CD4-positive, CD25-positive, alpha-beta regulatory T cell (primary cell): ENCODE data around the gene OR4D1. TPM values are rescaled to one million over a fixed set of nuclear protein-coding genes. Genes with fewer than 3 reads are reported as not detected.
"Not testable (repeated sequence)": the region's sequence is repeated elsewhere in the genome, so short reads cannot be mapped to it uniquely, and the experiment has no call there.

Experiments
- ATAC-seq, 2 donors: fragments of 150-1000 bp; cut with Tn5 transposase; one replicate each; pipeline ENCODE4 v1.10.0; 2021; ENCODE audit warnings: low read depth in 2 of 2, moderate number of reproducible peaks in 2 of 2, moderate library complexity in 1 of 2
- DNase-seq, 3 donors: peaks; one replicate each; pipeline versions ENCODE4 v3.0.0 to v3.0.0-alpha.2; 2012 to 2022; ENCODE audit warnings: mixed read lengths in 1 of 3
- H3K27ac ChIP-seq: one replicate; pipeline ENCODE4 v1.7.0; 2013; ENCODE audit warnings: mild to moderate bottlenecking, low read length; ENCODE audit not compliant: insufficient read depth, poor library complexity, severe bottlenecking
- H3K27me3 ChIP-seq: one replicate; pipeline ENCODE4 v1.7.0; 2013; ENCODE audit warnings: low read length; ENCODE audit not compliant: control insufficient read depth, insufficient read depth
- H3K36me3 ChIP-seq: one replicate; pipeline ENCODE4 v1.7.0; 2013; ENCODE audit warnings: mild to moderate bottlenecking, low read length, moderate library complexity; ENCODE audit not compliant: control insufficient read depth, insufficient read depth
- H3K4me1 ChIP-seq: 2 replicates; pipeline ENCODE4 v1.7.0; 2013; ENCODE audit warnings: mild to moderate bottlenecking, low read length; ENCODE audit not compliant: insufficient read depth, control insufficient read depth, poor library complexity, severe bottlenecking
- H3K4me3 ChIP-seq: one replicate; pipeline ENCODE4 v1.7.0; 2013; ENCODE audit warnings: low read depth, mild to moderate bottlenecking, low read length, moderate library complexity
- H3K9me3 ChIP-seq, 2 experiments: 1 replicate in 1 of 2; 2 replicates in 1 of 2; pipeline ENCODE4 v1.7.0; 2013; ENCODE audit warnings: low read length in 2 of 2, mild to moderate bottlenecking in 1 of 2, moderate library complexity in 1 of 2; ENCODE audit not compliant: control insufficient read depth in 2 of 2
- H3K27ac Mint-ChIP-seq, 3 donors: one replicate each; pipeline ENCODE4 v1.8.0; 2020 to 2022; ENCODE audit warnings: mild to moderate bottlenecking in 3 of 3, mixed read lengths in 3 of 3, moderate library complexity in 2 of 3
- H3K27me3 Mint-ChIP-seq: one replicate; pipeline ENCODE4 v1.8.0; 2022; ENCODE audit warnings: mild to moderate bottlenecking, mixed read lengths
- H3K36me3 Mint-ChIP-seq: one replicate; pipeline ENCODE4 v1.8.0; 2020; ENCODE audit warnings: mixed read lengths
- H3K4me1 Mint-ChIP-seq, 4 donors: one replicate each; pipeline ENCODE4 v1.8.0; 2020 to 2022; ENCODE audit warnings: mixed read lengths in 4 of 4, mild to moderate bottlenecking in 1 of 4
- H3K4me3 Mint-ChIP-seq, 4 donors: one replicate each; pipeline ENCODE4 v1.8.0; 2020 to 2022; ENCODE audit warnings: mild to moderate bottlenecking in 4 of 4, mixed read lengths in 4 of 4, moderate library complexity in 3 of 4
- H3K9me3 Mint-ChIP-seq, 7 donors: one replicate each; pipeline ENCODE4 v1.8.0; 2020 to 2022; ENCODE audit warnings: mixed read lengths in 7 of 7, mild to moderate bottlenecking in 3 of 7, moderate library complexity in 2 of 7
- polyA plus RNA-seq, 4 donors: library from polyadenylated mRNA; unstranded; fragments of 300-500 nt; fragmentation: Illumina TruSeq; gene quantifications; one replicate each; pipeline ENCODE4 v1.2.3, GENCODE V29; 2021
- total RNA-seq: library from RNA; stranded (reverse); gene quantifications from one replicate; pipeline ENCODE4 v1.2.3, GENCODE V29; 2022

OR4D1 gene
- total and polyA plus RNA-seq, 5 donors from 2014 or later = 0.42 to 1.1 (median 0.72) TPM

GRCh38 chr17:58132697-58133096 is 15.5 kb upstream of the OR4D1 start:
- H3K27ac Mint-ChIP-seq, H3K36me3 Mint-ChIP-seq, H3K27ac ChIP-seq, H3K4me3 Mint-ChIP-seq, H3K4me3 ChIP-seq, H3K36me3 ChIP-seq, H3K4me1 Mint-ChIP-seq, DNase-seq, ATAC-seq, H3K4me1 ChIP-seq, H3K9me3 ChIP-seq: not testable (repeated sequence)
- peaks cover 12% of the 10 kb centered on the region for H3K27me3 ChIP-seq
- Mint-ChIP-seq H3K9me3 (peaks cover 0 to 12% (median 4%) of the 10 kb centered on the region in 7 donors), H3K27me3 (peaks cover 65% of the 10 kb centered on the region)

- H3K27me3 ChIP-seq = peaks cover 11% of the 10 kb centered on the region
- H3K27ac ChIP-seq = no peak overlapping the region
- no peak for DNase-seq
- H3K4me3 ChIP-seq = no peak overlapping the region
- H3K4me1 ChIP-seq = no peaks in the 10 kb centered on the region
- H3K36me3 Mint-ChIP-seq = no peaks in the 10 kb centered on the region
- H3K4me3 Mint-ChIP-seq = no peak overlapping the region
- peaks cover 0 to 7% of the 10 kb centered on the region in 2 experiments for H3K9me3 ChIP-seq
- ATAC-seq = no peak
- H3K27me3 Mint-ChIP-seq = peaks cover 58% of the 10 kb centered on the region
- H3K27ac Mint-ChIP-seq = no peak overlapping the region
- peaks cover 0 to 12% (median 4%) of the 10 kb centered on the region in 7 donors for H3K9me3 Mint-ChIP-seq
- H3K4me1 Mint-ChIP-seq = peaks cover 0 to 4% (median 0%) of the 10 kb centered on the region in 4 donors
- H3K36me3 ChIP-seq = no peaks in the 10 kb centered on the region
Measured at GRCh38 chr17:58136669-58137279, 11.4 kb upstream of the OR4D1 start.

GRCh38 chr17:58141505-58141904 is 6.7 kb upstream of the OR4D1 start:
- H3K36me3 Mint-ChIP-seq = peaks cover 14% of the 10 kb centered on the region
- H3K9me3 ChIP-seq = peaks cover 28 to 32% of the 10 kb centered on the region in 2 experiments
- peaks cover 47% of the 10 kb centered on the region for H3K27me3 Mint-ChIP-seq
- DNase-seq (no peak), ATAC-seq (no peak)
- H3K4me1 Mint-ChIP-seq = peaks cover 0 to 11% (median 6%) of the 10 kb centered on the region in 4 donors
- H3K27ac Mint-ChIP-seq = no peak overlapping the region
- no peak overlapping the region for H3K27ac ChIP-seq
- peaks cover 14% of the 10 kb centered on the region for H3K27me3 ChIP-seq
- H3K4me3 Mint-ChIP-seq = no peak overlapping the region
- H3K36me3 ChIP-seq = no peaks in the 10 kb centered on the region
- H3K4me3 ChIP-seq = no peak overlapping the region
- H3K9me3 Mint-ChIP-seq = peaks cover 0 to 26% (median 12%) of the 10 kb centered on the region in 7 donors
- no peaks in the 10 kb centered on the region for H3K4me1 ChIP-seq

GRCh38 chr17:58143335-58143734 is 4.8 kb upstream of the OR4D1 start:
- not testable (repeated sequence) for ATAC-seq
- peaks cover 0 to 36% (median 14%) of the 10 kb centered on the region in 7 donors for H3K9me3 Mint-ChIP-seq

GRCh38 chr17:58144801-58145200 is 3.4 kb upstream of the OR4D1 start:
- Mint-ChIP-seq H3K27me3 (peaks cover 64% of the 10 kb centered on the region), H3K4me3 (no peak overlapping the region), H3K36me3 (peaks cover 14% of the 10 kb centered on the region), H3K27ac (no peak overlapping the region), H3K9me3 (peaks cover 0 to 36% (median 14%) of the 10 kb centered on the region in 7 donors), H3K4me1 (peaks cover 13 to 19% (median 17%) of the 10 kb centered on the region in 4 donors)
- Histone ChIP-seq H3K36me3 (no peaks in the 10 kb centered on the region), H3K9me3 (peaks cover 33 to 38% of the 10 kb centered on the region in 2 experiments), H3K4me3 (no peak overlapping the region), H3K27me3 (peaks cover 12% of the 10 kb centered on the region), H3K27ac (no peak overlapping the region), H3K4me1 (no peaks in the 10 kb centered on the region)
- ATAC-seq (no peak), DNase-seq (no peak)

More at GRCh38 chr17:58143335-58143734, 4.8 kb upstream of the OR4D1 start:
- not testable (repeated sequence) for H3K4me1 ChIP-seq, H3K27ac Mint-ChIP-seq, H3K27ac ChIP-seq, H3K36me3 ChIP-seq, DNase-seq, H3K4me3 Mint-ChIP-seq, H3K4me3 ChIP-seq
- Histone ChIP-seq H3K9me3 (peaks cover 33 to 38% of the 10 kb centered on the region in 2 experiments), H3K27me3 (peaks cover 12% of the 10 kb centered on the region)
- Mint-ChIP-seq H3K27me3 (peaks cover 64% of the 10 kb centered on the region), H3K4me1 (peaks cover 8 to 19% (median 12%) of the 10 kb centered on the region in 4 donors), H3K36me3 (peaks cover 14% of the 10 kb centered on the region)

GRCh38 chr17:58148609-58149008 is 425 bp downstream of the OR4D1 start:
- H3K9me3 ChIP-seq = peaks cover 33 to 37% of the 10 kb centered on the region in 2 experiments
- no peak overlapping the region for H3K27ac ChIP-seq
- H3K4me3 ChIP-seq = no peak overlapping the region
- DNase-seq (no peak), ATAC-seq (no peak)
- Mint-ChIP-seq H3K36me3 (peaks cover 14% of the 10 kb centered on the region), H3K4me3 (no peak overlapping the region), H3K4me1 (peaks cover 15 to 48% (median 33%) of the 10 kb centered on the region in 4 donors), H3K9me3 (peaks cover 0 to 34% (median 12%) of the 10 kb centered on the region in 7 donors), H3K27ac (peak overlapping the region in 1 of 3 donors; percentile 6), H3K27me3 (peaks cover 67% of the 10 kb centered on the region)
- H3K4me1 ChIP-seq = peaks cover 19% of the 10 kb centered on the region
- peaks cover 13% of the 10 kb centered on the region for H3K27me3 ChIP-seq
- no peaks in the 10 kb centered on the region for H3K36me3 ChIP-seq

- Mint-ChIP-seq H3K4me1 (peaks cover 27 to 64% (median 42%) of the 10 kb centered on the region in 4 donors), H3K27ac (peak overlapping the region in 1 of 3 donors; percentile 79), H3K4me3 (peak overlapping the region in 1 of 4 donors; percentile 11), H3K36me3 (peaks cover 9% of the 10 kb centered on the region), H3K27me3 (peaks cover 53% of the 10 kb centered on the region), H3K9me3 (peaks cover 3 to 22% (median 9%) of the 10 kb centered on the region in 7 donors)
- Histone ChIP-seq H3K36me3 (no peaks in the 10 kb centered on the region), H3K4me1 (peaks cover 23% of the 10 kb centered on the region), H3K9me3 (peaks cover 16 to 19% of the 10 kb centered on the region in 2 experiments), H3K4me3 (no peak overlapping the region), H3K27ac (no peak overlapping the region), H3K27me3 (peaks cover 11% of the 10 kb centered on the region)
- DNase-seq = no peak
- ATAC-seq = no peak
Measured at GRCh38 chr17:58150394-58150793, 2.2 kb downstream of the OR4D1 start.
